GM23248 (cell line): ENCODE data around the gene SPOCK2.

Experiments
- EZH2 ChIP-seq: fragments of 200-600 bp; sonication (generic); IDR thresholded peaks from 2 replicates; pipeline ENCODE4 v1.6.1; 2018; ENCODE audit warnings: antibody characterized with exemption, mild to moderate bottlenecking; ENCODE audit not compliant: insufficient read depth, poor library complexity, severe bottlenecking
- EZH2phosphoT487 ChIP-seq: fragments of 200-600 bp; sonication (generic); IDR thresholded peaks from 2 replicates; pipeline ENCODE4 v1.6.1; 2018; ENCODE audit warnings: antibody characterized with exemption, moderate library complexity, mild to moderate bottlenecking, low read depth; ENCODE audit not compliant: insufficient read depth

DNA sequence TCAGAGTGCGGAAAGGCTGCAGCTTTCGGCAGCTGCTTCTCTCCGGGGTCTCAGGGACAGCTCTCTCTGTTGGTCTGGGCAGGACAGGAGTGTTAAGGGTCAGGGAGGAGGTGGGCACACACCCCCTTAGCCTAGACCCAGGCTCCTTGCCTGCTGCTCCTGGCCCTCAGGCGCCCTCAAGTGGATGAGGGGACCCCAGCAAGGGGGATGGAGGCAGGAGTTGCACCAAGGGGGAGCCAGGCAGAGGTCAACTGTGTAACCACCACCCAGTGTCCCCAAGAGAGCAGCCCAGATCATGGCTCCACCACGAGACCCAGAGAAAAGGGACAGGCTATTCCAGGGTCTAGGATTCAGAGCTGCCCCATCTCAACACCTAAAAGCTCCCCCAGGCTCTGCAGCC is 26.9 kb downstream of the SPOCK2 start:
- TF ChIP-seq EZH2, result no peak
- no peak for TF ChIP-seq EZH2phosphoT487
